IMR-90 (cell line): Measurements from ENCODE around the gene LRP1B. TPM values are rescaled to one million over a fixed set of nuclear protein-coding genes. Genes with fewer than 3 reads are reported as not detected.

Source experiments
- ATAC-seq: fragments of 200-7000 bp; cut with Tn5 transposase; 2 replicates; pipeline ENCODE4 v1.9.1; 2020; ENCODE audit warnings: low read depth, mild to moderate bottlenecking, moderate library complexity
- BruUV-seq: library from RNA; stranded (reverse); fragments of 400-500 nt; replicated peaks from 2 replicates; lab custom pipeline; 2021; lab: Mats Ljungman, UMichigan
- CTCF ChIA-PET: fragments of 300-600 bp; formaldehyde crosslinking; extraction: SDS; loops from one replicate; lab custom pipeline; 2021; ENCODE audit warnings: antibody characterized with exemption; lab: Yijun Ruan, JAX
- POLR2A ChIA-PET: fragments of 300-600 bp; sonication (Branson Sonifier 250); formaldehyde crosslinking; loops from one replicate; lab custom pipeline; 2022; ENCODE audit warnings: antibody characterized with exemption; ENCODE audit not compliant: unreplicated experiment; lab: Charles Lee
- DNase-seq: peaks from one replicate; pipeline ENCODE4 v3.0.0; 2013
- H2AFZ ChIP-seq: replicated peaks from 2 replicates; pipeline ENCODE3; 2013; ENCODE audit warnings: low read length, mild to moderate bottlenecking; ENCODE audit not compliant: poor library complexity
- H2AK5ac ChIP-seq: 2 replicates; pipeline ENCODE4 v1.6.1; 2013; ENCODE audit warnings: low read depth, low read length, inconsistent platforms
- H2AK9ac ChIP-seq: replicated peaks from 2 replicates; pipeline ENCODE3; 2013; ENCODE audit warnings: mild to moderate bottlenecking, low read depth, low read length, moderate library complexity; ENCODE audit not compliant: poor library complexity
- H2BK120ac ChIP-seq: 2 replicates; pipeline ENCODE4 v1.6.1; 2013; ENCODE audit warnings: low read depth, low read length, inconsistent platforms
- H2BK15ac ChIP-seq: 3 replicates; pipeline ENCODE4 v1.6.1; 2013; ENCODE audit warnings: low read depth, low read length, inconsistent platforms
- H2BK20ac ChIP-seq: 2 replicates; pipeline ENCODE4 v1.6.1; 2013; ENCODE audit warnings: low read depth, mild to moderate bottlenecking, inconsistent platforms, low read length, moderate library complexity
- H2BK5ac ChIP-seq: 2 replicates; pipeline ENCODE4 v1.6.1; 2013; ENCODE audit warnings: mild to moderate bottlenecking, low read depth, low read length, inconsistent platforms; ENCODE audit not compliant: poor library complexity, severe bottlenecking
- H3K14ac ChIP-seq: replicated peaks from 2 replicates; pipeline ENCODE4 v1.6.1; 2013; ENCODE audit warnings: low read depth, low read length, inconsistent platforms
- H3K18ac ChIP-seq: 2 replicates; pipeline ENCODE4 v1.6.1; 2013; ENCODE audit warnings: low read depth, low read length, control low read depth
- H3K23ac ChIP-seq: 2 replicates; pipeline ENCODE4 v1.6.1; 2013; ENCODE audit warnings: low read depth, low read length, inconsistent platforms
- H3K27ac ChIP-seq: 2 replicates; pipeline ENCODE4 v1.5.1; 2013; ENCODE audit warnings: mild to moderate bottlenecking, control low read depth, low read length; ENCODE audit not compliant: insufficient read depth
- H3K27me3 ChIP-seq: 2 replicates; pipeline ENCODE4 v1.6.1; 2013; ENCODE audit warnings: low read length; ENCODE audit not compliant: control insufficient read depth, insufficient read depth
- H3K36me3 ChIP-seq: 2 replicates; pipeline ENCODE4 v1.6.1; 2013; ENCODE audit warnings: low read length, mixed read lengths; ENCODE audit not compliant: control insufficient read depth, insufficient read depth
- H3K4ac ChIP-seq: 2 replicates; pipeline ENCODE4 v1.6.1; 2013; ENCODE audit warnings: low read depth, low read length, inconsistent platforms
- H3K4me1 ChIP-seq: 2 replicates; pipeline ENCODE4 v1.6.1; 2013; ENCODE audit warnings: low read length, mixed read lengths; ENCODE audit not compliant: control insufficient read depth, insufficient read depth
- H3K4me2 ChIP-seq: 2 replicates; pipeline ENCODE4 v1.6.1; 2013; ENCODE audit warnings: low read depth, mild to moderate bottlenecking, control low read depth, low read length, moderate library complexity
- H3K4me3 ChIP-seq: 2 replicates; pipeline ENCODE4 v1.5.1; 2013; ENCODE audit warnings: low read depth, mild to moderate bottlenecking, control low read depth, low read length, moderate library complexity; ENCODE audit not compliant: insufficient read depth
- H3K56ac ChIP-seq: 2 replicates; pipeline ENCODE4 v1.6.1; 2013; ENCODE audit warnings: low read length, inconsistent platforms; ENCODE audit not compliant: insufficient read depth; ENCODE audit errors: extremely low read depth
- H3K79me1 ChIP-seq, 2 experiments: 2 replicates each; pipeline ENCODE4 v1.6.1; 2013; ENCODE audit warnings: low read length in 2 of 2, inconsistent platforms in 1 of 2, low read depth in 1 of 2
- H3K9ac ChIP-seq: 2 replicates; pipeline ENCODE4 v1.6.1; 2013; ENCODE audit warnings: low read depth, low read length, control low read depth
- H3K9me1 ChIP-seq: 2 replicates; pipeline ENCODE4 v1.6.1; 2013; ENCODE audit warnings: low read length, inconsistent platforms; ENCODE audit not compliant: insufficient read depth
- H3K9me3 ChIP-seq: 2 replicates; pipeline ENCODE4 v1.6.1; 2013; ENCODE audit warnings: low read length; ENCODE audit not compliant: control insufficient read depth, insufficient read depth
- H4K20me1 ChIP-seq: 2 replicates; pipeline ENCODE4 v1.6.1; 2013; ENCODE audit warnings: low read length, inconsistent platforms; ENCODE audit not compliant: insufficient read depth
- H4K5ac ChIP-seq: 2 replicates; pipeline ENCODE4 v1.6.1; 2013; ENCODE audit warnings: mild to moderate bottlenecking, low read depth, low read length, control low read depth
- H4K8ac ChIP-seq, 2 experiments: 2 replicates each; pipeline ENCODE4 v1.6.1; 2013; ENCODE audit warnings: low read depth in 2 of 2, low read length in 2 of 2, control low read depth in 1 of 2, inconsistent platforms in 1 of 2
- H4K91ac ChIP-seq: 2 replicates; pipeline ENCODE4 v1.6.1; 2013; ENCODE audit warnings: low read depth, low read length, inconsistent platforms; ENCODE audit not compliant: insufficient read depth
- CTCF ChIP-seq: conservative IDR thresholded peaks from 2 replicates; pipeline ENCODE4 v1.5.1; 2012; ENCODE audit warnings: mild to moderate bottlenecking, low read depth, low read length, improper control_type of control experiment
- MXI1 ChIP-seq: IDR thresholded peaks from 2 replicates; pipeline ENCODE4 v1.6.1; 2012; ENCODE audit warnings: low read depth, mild to moderate bottlenecking, low read length, moderate library complexity, borderline replicate concordance
- RCOR1 ChIP-seq: IDR thresholded peaks from 2 replicates; pipeline ENCODE4 v1.6.1; 2012; ENCODE audit warnings: mild to moderate bottlenecking, low read length, improper control_type of control experiment; ENCODE audit not compliant: insufficient replicate concordance
- WGBS, 2 experiments: methylation state at CpG; one replicate each; pipeline versions ENCODE4 v1.1.5 to v1.1.7; 2013; ENCODE audit warnings: missing lambda C conversion rate in 2 of 2; ENCODE audit not compliant: insufficient read length in 1 of 2; ENCODE audit errors: extremely low coverage in 2 of 2; 5-methylcytosine and 5-hydroxymethylcytosine counted together
- dilution Hi-C: fragments of 300-500 bp; cut with HindIII; formaldehyde crosslinking; loops from one replicate; pipeline ENCODE4 v1.14.3; 2018; ENCODE audit warnings: low sequenced_read_pairs; ENCODE audit not compliant: unreplicated experiment
- in situ Hi-C: fragments of 300-500 bp; cut with MboI; formaldehyde crosslinking; loops from 3 replicates; pipeline ENCODE4 v1.14.3; 2019; ENCODE audit warnings: low sequenced_read_pairs, inconsistent platforms, mixed read lengths
- intact Hi-C: fragments of 100-400 bp; cut with micrococcal nuclease; formaldehyde crosslinking; loops from 2 replicates; pipeline ENCODE4 v1.10.0; 2022
- polyA plus RNA-seq, 3 experiments: library from polyadenylated mRNA; depleted of rRNA; stranded (reverse); fragments of >200 nt; gene quantifications; 2 replicates each; pipeline ENCODE4 v1.2.3, GENCODE V29; 2012; ENCODE audit warnings: low replicate concordance in 1 of 3
- total RNA-seq: library from RNA; depleted of rRNA; stranded (reverse); fragments of >200 nt; gene quantifications from 2 replicates; pipeline ENCODE4 v1.2.3, GENCODE V29; 2012

The LRP1B gene
- total and polyA plus RNA-seq, 2 of the 4 experiments (the other 2 are of a cell fraction) = under 0.01 to 0.02 TPM

- in situ Hi-C loops = no loop called here
These were observed 1344.2 kb downstream of the LRP1B start for GRCh38 chr2:140786585-140786984.

More at GRCh38 chr2:140786585-140786984, 1344.2 kb downstream of the LRP1B start:
- BruUV-seq = no TSS peak
- H2AK5ac ChIP-seq = no peak overlapping the region
- no peak overlapping the region for H3K18ac ChIP-seq
- no peak overlapping the region for H3K56ac ChIP-seq
- H3K27me3 ChIP-seq = no peaks in the 10 kb centered on the region
- CTCF ChIA-PET = interaction anchor here (1.2 kb wide), 1 partner anchor 10 kb away, joined by 6 read pairs; no protein-coding TSS in a partner anchor
- dilution Hi-C loops = no loop called here
- H3K14ac ChIP-seq = no peak overlapping the region
- H3K9me3 ChIP-seq = no peaks in the 10 kb centered on the region
- no peak overlapping the region for H2BK5ac ChIP-seq
- no peak overlapping the region for H2BK15ac ChIP-seq
- no peaks in the 10 kb centered on the region for H3K79me1 ChIP-seq
- ATAC-seq (no peak), DNase-seq (no peak)
- H3K4me2 ChIP-seq = no peak overlapping the region
- no peaks in the 10 kb centered on the region for H3K36me3 ChIP-seq
- no peaks in the 10 kb centered on the region for H3K9me1 ChIP-seq
- H3K4me3 ChIP-seq = no peak overlapping the region
- H3K23ac ChIP-seq = no peak overlapping the region
- H4K91ac ChIP-seq = no peak overlapping the region
- H3K4ac ChIP-seq = no peak overlapping the region
- H2BK120ac ChIP-seq = no peak overlapping the region
- H4K8ac ChIP-seq = no peak overlapping the region
- H4K5ac ChIP-seq = no peak overlapping the region
- no peak overlapping the region for H3K27ac ChIP-seq
- H4K20me1 ChIP-seq = no peaks in the 10 kb centered on the region
- intact Hi-C loops = loop anchor here (10.0 kb wide), 1 partner anchor 222 kb away; no protein-coding TSS in a partner anchor
- POLR2A ChIA-PET = no interaction called here
- 63% methylated on average over 1 of the region's 2 CpGs; no CpG with 5 or more reads in 1 of the 2 experiments for WGBS, 2 experiments
- no peak overlapping the region for H2AFZ ChIP-seq
- no peak overlapping the region for H2AK9ac ChIP-seq
- H2BK20ac ChIP-seq = no peak overlapping the region
- TF ChIP-seq RCOR1 = no peak
- TF ChIP-seq MXI1 = no peak
- no peak for TF ChIP-seq CTCF
- H3K9ac ChIP-seq = no peak overlapping the region
- H3K4me1 ChIP-seq = no peaks in the 10 kb centered on the region
